Measurements from ENCODE around the gene TSPAN9.

The TSPAN9 gene

DNA sequence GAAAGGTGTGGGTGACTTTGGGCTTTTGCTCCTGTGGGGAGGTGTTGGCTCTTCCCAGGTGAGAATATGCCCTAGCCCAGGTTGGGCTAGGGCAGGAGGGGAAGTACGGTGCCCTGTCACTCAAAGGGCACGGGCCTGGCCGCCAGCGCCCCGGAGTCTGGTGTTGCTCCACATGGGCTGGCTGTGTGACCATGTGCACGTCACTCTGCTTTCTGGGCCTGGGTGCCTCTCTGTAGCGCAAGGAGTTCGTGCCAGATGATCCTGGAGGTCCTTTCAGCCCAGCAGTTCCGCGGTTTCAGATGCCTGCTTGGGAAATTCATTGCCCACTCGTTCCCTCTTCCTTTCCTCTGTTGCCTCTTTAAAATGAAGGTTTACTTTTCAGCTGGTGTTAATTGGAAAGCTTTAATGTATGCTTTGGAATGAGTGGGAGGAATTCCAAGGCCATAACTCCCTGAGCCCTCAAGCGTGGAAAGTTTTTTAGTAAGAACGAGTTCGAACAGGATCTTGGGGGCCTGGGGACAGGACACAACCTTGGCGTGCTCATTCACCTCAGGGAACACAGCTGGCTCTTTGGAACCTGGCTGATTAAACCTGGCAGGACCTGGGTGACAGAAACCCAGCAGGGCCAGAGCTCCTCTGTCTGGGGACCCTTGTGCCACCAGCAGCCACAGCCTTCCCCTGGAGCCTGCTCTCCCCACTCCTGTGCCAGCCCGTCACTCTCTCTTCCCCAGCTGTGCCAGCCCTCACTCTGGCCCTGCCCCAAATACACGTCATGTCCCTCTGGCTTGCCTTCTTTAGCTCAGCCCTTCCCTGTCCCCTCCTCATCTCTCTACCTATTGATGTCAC is 42.8 kb downstream of the TSPAN9 start:
- DNase-seq (ENCODE audit: low read depth): no peak
- no peak for TF ChIP-seq POLR2A (IDR thresholded peaks at IDR 0.05; ENCODE audit: extremely low read depth, insufficient read length)
- no peak for TF ChIP-seq MYC (IDR thresholded peaks at IDR 0.05; ENCODE audit: low read depth, low read length)
- TF ChIP-seq MAX (IDR thresholded peaks at IDR 0.05; ENCODE audit: low read depth, low read length): no peak
- TF ChIP-seq, protein P1, sequence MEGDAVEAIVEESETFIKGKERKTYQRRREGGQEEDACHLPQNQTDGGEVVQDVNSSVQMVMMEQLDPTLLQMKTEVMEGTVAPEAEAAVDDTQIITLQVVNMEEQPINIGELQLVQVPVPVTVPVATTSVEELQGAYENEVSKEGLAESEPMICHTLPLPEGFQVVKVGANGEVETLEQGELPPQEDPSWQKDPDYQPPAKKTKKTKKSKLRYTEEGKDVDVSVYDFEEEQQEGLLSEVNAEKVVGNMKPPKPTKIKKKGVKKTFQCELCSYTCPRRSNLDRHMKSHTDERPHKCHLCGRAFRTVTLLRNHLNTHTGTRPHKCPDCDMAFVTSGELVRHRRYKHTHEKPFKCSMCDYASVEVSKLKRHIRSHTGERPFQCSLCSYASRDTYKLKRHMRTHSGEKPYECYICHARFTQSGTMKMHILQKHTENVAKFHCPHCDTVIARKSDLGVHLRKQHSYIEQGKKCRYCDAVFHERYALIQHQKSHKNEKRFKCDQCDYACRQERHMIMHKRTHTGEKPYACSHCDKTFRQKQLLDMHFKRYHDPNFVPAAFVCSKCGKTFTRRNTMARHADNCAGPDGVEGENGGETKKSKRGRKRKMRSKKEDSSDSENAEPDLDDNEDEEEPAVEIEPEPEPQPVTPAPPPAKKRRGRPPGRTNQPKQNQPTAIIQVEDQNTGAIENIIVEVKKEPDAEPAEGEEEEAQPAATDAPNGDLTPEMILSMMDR (IDR thresholded peaks at IDR 0.05; ENCODE audit: low read depth, low read length): no peak
- no peak overlapping the region for H3K4me3 ChIP-seq (ENCODE audit: low read depth, low read length)

- no peak overlapping the region for H3K4me3 ChIP-seq (ENCODE audit: low read depth, low read length)
- DNase-seq (ENCODE audit: low read depth): no peak
- no peak for TF ChIP-seq POLR2A (IDR thresholded peaks at IDR 0.05; ENCODE audit: extremely low read depth, insufficient read length)
Measured at GRCh38 chr12:3120701-3121100, 43.5 kb downstream of the TSPAN9 start.

DNA sequence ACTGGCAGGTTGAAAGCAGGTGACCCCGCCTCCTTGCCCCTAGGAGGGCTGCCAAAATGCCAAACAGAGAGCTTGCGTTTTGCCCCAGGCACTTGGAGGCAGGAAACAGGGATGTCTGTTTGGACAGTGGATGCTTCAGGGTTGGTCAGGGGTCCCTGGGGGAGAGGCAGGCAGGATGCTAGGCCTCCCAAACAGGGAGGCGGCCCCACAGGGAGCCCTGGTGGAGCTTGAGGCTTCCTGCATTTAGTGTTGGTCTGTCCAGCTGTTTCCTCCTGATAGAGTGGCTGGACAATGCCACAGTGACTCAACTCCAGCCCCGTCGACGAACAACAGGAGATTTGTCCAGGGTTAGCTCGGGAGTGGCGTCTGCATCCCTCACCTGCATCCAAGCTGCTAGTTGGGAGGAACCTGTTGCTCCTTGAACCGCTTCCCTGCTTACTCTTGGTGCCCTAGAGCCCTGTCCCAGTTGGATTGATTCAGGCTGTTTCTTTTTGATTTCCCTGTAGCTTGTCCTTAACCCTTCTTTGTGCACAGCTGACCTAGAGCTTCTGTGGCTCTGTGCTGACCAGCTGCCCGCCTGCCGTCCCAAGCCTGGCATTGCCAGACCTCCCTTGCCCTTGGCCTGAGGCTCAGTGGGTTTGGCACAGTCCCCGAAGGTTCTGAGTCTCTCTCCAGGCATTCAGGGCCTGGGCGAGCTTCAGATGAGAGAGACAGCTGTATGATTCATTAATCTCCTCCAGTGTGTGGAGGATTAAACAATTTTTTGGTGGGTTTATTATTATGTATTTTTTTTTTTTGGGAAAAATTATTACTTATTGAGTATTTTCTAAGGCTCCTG is 45.9 kb downstream of the TSPAN9 start:
- TF ChIP-seq MYC (IDR thresholded peaks at IDR 0.05; ENCODE audit: low read depth, low read length): no peak
- TF ChIP-seq, protein P1 (IDR thresholded peaks at IDR 0.05; ENCODE audit: low read depth, low read length): no peak
- TF ChIP-seq MAX (IDR thresholded peaks at IDR 0.05; ENCODE audit: low read depth, low read length): no peak
- no peak for TF ChIP-seq POLR2A (IDR thresholded peaks at IDR 0.05; ENCODE audit: extremely low read depth, insufficient read length)
- DNase-seq (ENCODE audit: low read depth): no peak
- no peak overlapping the region for H3K4me3 ChIP-seq (ENCODE audit: low read depth, low read length)

DNA sequence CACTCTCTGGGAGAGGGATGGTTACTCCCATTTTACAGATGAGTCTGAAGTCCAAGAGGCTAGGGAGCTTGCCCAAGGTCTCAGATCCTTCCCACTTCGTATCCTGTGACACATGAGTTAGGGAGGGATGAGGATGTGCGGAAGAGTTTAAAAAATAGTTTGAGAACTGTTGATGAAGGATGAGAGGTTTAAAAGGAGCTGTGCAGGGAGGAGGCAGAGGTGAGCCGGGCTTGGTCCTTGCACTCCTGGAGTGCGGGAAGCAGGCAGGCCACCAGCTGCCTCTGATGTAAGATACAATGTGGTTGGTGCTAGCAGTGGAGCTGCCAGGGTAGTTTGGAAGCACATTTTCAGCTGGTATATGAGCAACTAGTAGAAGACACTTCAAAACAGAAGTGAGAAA is 46.5 kb downstream of the TSPAN9 start:
- no peak for DNase-seq (ENCODE audit: low read depth)
- TF ChIP-seq POLR2A (IDR thresholded peaks at IDR 0.05; ENCODE audit: extremely low read depth, insufficient read length) (no peak), MAX (IDR thresholded peaks at IDR 0.05; ENCODE audit: low read depth, low read length) (no peak)
- TF ChIP-seq, protein P1 (IDR thresholded peaks at IDR 0.05; ENCODE audit: low read depth, low read length): no peak
- no peak overlapping the region for H3K4me3 ChIP-seq (ENCODE audit: low read depth, low read length)

GRCh38 chr12:3124917-3125316 is 47.7 kb downstream of the TSPAN9 start:
- TF ChIP-seq MAX (IDR thresholded peaks at IDR 0.05; ENCODE audit: low read depth, low read length) (no peak), MYC (IDR thresholded peaks at IDR 0.05; ENCODE audit: low read depth, low read length) (no peak), POLR2A (IDR thresholded peaks at IDR 0.05; ENCODE audit: extremely low read depth, insufficient read length) (no peak)
- TF ChIP-seq, protein P1 (IDR thresholded peaks at IDR 0.05; ENCODE audit: low read depth, low read length): no peak
- DNase-seq (ENCODE audit: low read depth): no peak
- H3K4me3 ChIP-seq (ENCODE audit: low read depth, low read length): no peak overlapping the region

DNA sequence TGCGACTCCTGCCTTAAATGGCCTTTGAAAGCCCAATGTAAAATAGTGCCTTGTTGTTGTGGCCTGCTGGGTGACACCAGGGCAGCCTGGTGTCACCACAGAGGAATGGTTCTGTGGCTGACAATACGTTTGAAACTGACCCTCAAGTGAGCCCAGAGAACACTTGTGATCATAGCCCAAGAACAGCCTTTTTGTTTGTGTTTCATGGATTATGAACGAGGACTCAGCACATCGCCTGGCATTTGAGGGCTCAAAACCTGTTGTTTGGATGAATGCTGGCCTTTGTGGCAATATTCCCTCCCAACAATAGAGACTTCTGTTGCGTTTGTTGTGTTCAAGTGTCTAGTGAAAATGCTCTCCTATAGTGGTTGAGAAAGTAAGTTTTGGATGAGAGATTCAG is 48.5 kb downstream of the TSPAN9 start:
- TF ChIP-seq, protein P1 (IDR thresholded peaks at IDR 0.05; ENCODE audit: low read depth, low read length): no peak
- no peak overlapping the region for H3K4me3 ChIP-seq (ENCODE audit: low read depth, low read length)

More for the DNA sequence above, 48.5 kb downstream of the TSPAN9 start:
- no peak for DNase-seq (ENCODE audit: low read depth)

Measured in NB4 (cell line).